ENCODE results near the gene CA6. TPM values are rescaled to one million over a fixed set of nuclear protein-coding genes. Genes with fewer than 3 reads are reported as not detected.

The CA6 gene
- total and polyA plus RNA-seq, 2 donors (not counting 1 experiment from before 2014, with no cell fraction given): not detected

DNA sequence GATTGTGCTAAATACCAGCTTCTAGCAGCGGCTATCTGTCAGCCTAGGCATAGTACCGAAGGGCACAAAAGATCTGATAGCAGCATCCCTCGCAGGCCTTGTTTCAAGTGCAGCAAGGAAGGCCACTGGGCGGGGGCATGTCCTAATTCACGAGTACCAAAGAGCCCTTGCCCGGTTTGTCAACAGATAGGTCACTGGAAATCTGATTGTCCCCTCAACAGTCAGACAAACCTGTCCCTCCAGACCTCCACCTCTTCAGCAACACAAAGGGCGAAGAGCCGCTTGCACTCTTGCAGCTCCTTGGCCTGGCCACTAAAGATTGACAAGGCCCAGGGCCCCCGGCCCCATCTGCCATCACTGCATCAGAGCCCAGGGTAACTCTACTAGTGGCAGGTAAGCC, 22.7 kb upstream of the CA6 start:
- no peak overlapping the region for H3K27ac ChIP-seq (ENCODE audit: low read length in 2 of 2)
- intact Hi-C loops (cut with micrococcal nuclease): no loop called here
- ChIA-PET POLR2A (no interaction called here), CTCF (no interaction called here)
- peaks cover 0 to under 1% (median 0%) of the 10 kb centered on the region in 3 donors for H3K9me3 ChIP-seq (ENCODE audit: control extremely low read depth in 1 of 3, control insufficient read depth in 2 of 3, insufficient read depth in 1 of 3, low read length in 2 of 3)
- Mint-ChIP-seq H3K4me1 (no peaks in the 10 kb centered on the region), H3K27ac (no peak overlapping the region), H3K27me3 (no peaks in the 10 kb centered on the region), H3K4me3 (no peak overlapping the region), H3K9me3 (ENCODE audit: insufficient read depth) (no peaks in the 10 kb centered on the region)
- no peak overlapping the region for H2AFZ ChIP-seq (ENCODE audit: insufficient read depth, low read depth, low read length, poor library complexity, severe bottlenecking)
- H3K9ac ChIP-seq (ENCODE audit: low read length): no peak overlapping the region
- H3K27me3 ChIP-seq (replicated peaks in 1 of 4; ENCODE audit: control extremely low read depth in 1 of 4, control insufficient read depth in 3 of 4, insufficient read depth in 4 of 4, low read length in 3 of 4): no peaks in the 10 kb centered on the region
- DNase-seq (no peak), ATAC-seq (ENCODE audit: low read depth) (no peak)
- no peaks in the 10 kb centered on the region for H4K20me1 ChIP-seq (ENCODE audit: control insufficient read depth, insufficient read depth, low read length, poor library complexity, severe bottlenecking)
- 95% methylated on average over 9 of the region's 9 CpGs for WGBS (ENCODE audit: insufficient coverage)
- TF ChIP-seq EZH2 (IDR thresholded peaks at IDR 0.05; ENCODE audit: borderline replicate concordance, insufficient read depth, low read depth, low read length, poor library complexity, severe bottlenecking): no peak
- TF ChIP-seq, protein P1, sequence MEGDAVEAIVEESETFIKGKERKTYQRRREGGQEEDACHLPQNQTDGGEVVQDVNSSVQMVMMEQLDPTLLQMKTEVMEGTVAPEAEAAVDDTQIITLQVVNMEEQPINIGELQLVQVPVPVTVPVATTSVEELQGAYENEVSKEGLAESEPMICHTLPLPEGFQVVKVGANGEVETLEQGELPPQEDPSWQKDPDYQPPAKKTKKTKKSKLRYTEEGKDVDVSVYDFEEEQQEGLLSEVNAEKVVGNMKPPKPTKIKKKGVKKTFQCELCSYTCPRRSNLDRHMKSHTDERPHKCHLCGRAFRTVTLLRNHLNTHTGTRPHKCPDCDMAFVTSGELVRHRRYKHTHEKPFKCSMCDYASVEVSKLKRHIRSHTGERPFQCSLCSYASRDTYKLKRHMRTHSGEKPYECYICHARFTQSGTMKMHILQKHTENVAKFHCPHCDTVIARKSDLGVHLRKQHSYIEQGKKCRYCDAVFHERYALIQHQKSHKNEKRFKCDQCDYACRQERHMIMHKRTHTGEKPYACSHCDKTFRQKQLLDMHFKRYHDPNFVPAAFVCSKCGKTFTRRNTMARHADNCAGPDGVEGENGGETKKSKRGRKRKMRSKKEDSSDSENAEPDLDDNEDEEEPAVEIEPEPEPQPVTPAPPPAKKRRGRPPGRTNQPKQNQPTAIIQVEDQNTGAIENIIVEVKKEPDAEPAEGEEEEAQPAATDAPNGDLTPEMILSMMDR (IDR thresholded peaks at IDR 0.05): no peak
- H3K4me1 ChIP-seq (ENCODE audit: control insufficient read depth in 2 of 2, insufficient read depth in 2 of 2, low read length in 2 of 2): no peaks in the 10 kb centered on the region
- H3K79me2 ChIP-seq (ENCODE audit: control insufficient read depth, insufficient read depth, low read length): no peaks in the 10 kb centered on the region
- no peaks in the 10 kb centered on the region for H3K36me3 ChIP-seq (replicated peaks in 1 of 2; ENCODE audit: control extremely low read depth in 1 of 2, control insufficient read depth in 1 of 2, extremely low read depth in 1 of 2, insufficient read depth in 2 of 2, low read length in 1 of 2)
- no peak overlapping the region for H3K4me2 ChIP-seq (replicated peaks; ENCODE audit: low read depth, low read length, poor library complexity, severe bottlenecking)
- no peak overlapping the region for H3K4me3 ChIP-seq (ENCODE audit: control extremely low read depth in 1 of 5, extremely low read depth in 1 of 5, insufficient read depth in 1 of 5, low read depth in 2 of 5, low read length in 4 of 5)

DNA sequence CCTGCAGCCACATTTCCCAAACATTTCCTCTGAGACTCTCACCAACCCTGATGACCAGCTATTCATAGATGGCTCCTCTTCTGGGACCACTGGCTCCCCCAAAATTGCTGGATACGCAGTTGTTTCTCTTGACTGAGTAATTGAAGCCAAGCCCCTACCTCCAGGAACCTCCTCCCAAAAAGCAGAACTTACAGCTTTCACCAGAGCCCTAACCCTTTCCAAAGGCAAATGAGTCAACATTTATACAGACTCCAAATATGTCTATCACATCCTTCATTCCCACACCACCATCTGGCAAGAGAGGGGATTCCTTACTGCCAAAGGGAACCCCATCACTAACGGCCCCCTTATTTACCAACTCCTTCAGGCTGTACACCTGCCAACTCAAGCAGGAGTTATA, 20.3 kb upstream of the CA6 start:
- H2AFZ ChIP-seq (ENCODE audit: insufficient read depth, low read depth, low read length, poor library complexity, severe bottlenecking): no peak overlapping the region
- no peaks in the 10 kb centered on the region for H3K4me1 ChIP-seq (ENCODE audit: control insufficient read depth in 2 of 2, insufficient read depth in 2 of 2, low read length in 2 of 2)
- H3K9ac ChIP-seq (ENCODE audit: low read length): no peak overlapping the region
- peaks cover 0 to 12% (median 0%) of the 10 kb centered on the region in 3 donors for H3K9me3 ChIP-seq (ENCODE audit: control extremely low read depth in 1 of 3, control insufficient read depth in 2 of 3, insufficient read depth in 1 of 3, low read length in 2 of 3)
- H3K79me2 ChIP-seq (ENCODE audit: control insufficient read depth, insufficient read depth, low read length): no peaks in the 10 kb centered on the region
- ATAC-seq (ENCODE audit: low read depth) (no peak), DNase-seq (no peak)
- no peaks in the 10 kb centered on the region for H3K27me3 Mint-ChIP-seq
- 15% methylated on average over 2 of the region's 2 CpGs for WGBS (ENCODE audit: insufficient coverage)
- intact Hi-C loops (cut with micrococcal nuclease): no loop called here
- ChIA-PET POLR2A (no interaction called here), CTCF (no interaction called here)
- H3K36me3 ChIP-seq (replicated peaks in 1 of 2; ENCODE audit: control extremely low read depth in 1 of 2, control insufficient read depth in 1 of 2, extremely low read depth in 1 of 2, insufficient read depth in 2 of 2, low read length in 1 of 2): no peaks in the 10 kb centered on the region
- no peak overlapping the region for H3K4me3 Mint-ChIP-seq
- H3K27ac ChIP-seq (ENCODE audit: low read length in 2 of 2): no peak overlapping the region
- H3K4me1 Mint-ChIP-seq: no peaks in the 10 kb centered on the region
- H3K27me3 ChIP-seq (replicated peaks in 1 of 4; ENCODE audit: control extremely low read depth in 1 of 4, control insufficient read depth in 3 of 4, insufficient read depth in 4 of 4, low read length in 3 of 4): no peaks in the 10 kb centered on the region
- TF ChIP-seq, protein P1 (IDR thresholded peaks at IDR 0.05): no peak
- no peak for TF ChIP-seq EZH2 (IDR thresholded peaks at IDR 0.05; ENCODE audit: borderline replicate concordance, insufficient read depth, low read depth, low read length, poor library complexity, severe bottlenecking)
- no peak overlapping the region for H3K4me2 ChIP-seq (replicated peaks; ENCODE audit: low read depth, low read length, poor library complexity, severe bottlenecking)
- no peak overlapping the region for H3K27ac Mint-ChIP-seq
- H3K4me3 ChIP-seq (ENCODE audit: control extremely low read depth in 1 of 5, extremely low read depth in 1 of 5, insufficient read depth in 1 of 5, low read depth in 2 of 5, low read length in 4 of 5): no peak overlapping the region
- H4K20me1 ChIP-seq (ENCODE audit: control insufficient read depth, insufficient read depth, low read length, poor library complexity, severe bottlenecking): no peaks in the 10 kb centered on the region
- no peaks in the 10 kb centered on the region for H3K9me3 Mint-ChIP-seq (ENCODE audit: insufficient read depth)
